Hematopoietic multipotent progenitor cell (in vitro differentiated cells): ENCODE results near the gene PAAF1. TPM values are rescaled to one million over a fixed set of nuclear protein-coding genes. Genes with fewer than 3 reads are reported as not detected.
"Not testable (repeated sequence)": the region's sequence is repeated elsewhere in the genome, so short reads cannot be mapped to it uniquely, and the experiment has no call there.

Source experiments
- DNase-seq, 3 donors: peaks; one replicate each; pipeline ENCODE4 v3.0.0-alpha.2; 2011 to 2015; ENCODE audit warnings: low read depth in 2 of 3, low spot score in 2 of 3
- total RNA-seq: library from RNA; depleted of rRNA; stranded (reverse); fragments of >200 nt; gene quantifications from one replicate; pipeline ENCODE4 v1.2.3, GENCODE V29; 2012

The PAAF1 gene
- total RNA-seq, 1 donor, result 12.1 TPM

DNA sequence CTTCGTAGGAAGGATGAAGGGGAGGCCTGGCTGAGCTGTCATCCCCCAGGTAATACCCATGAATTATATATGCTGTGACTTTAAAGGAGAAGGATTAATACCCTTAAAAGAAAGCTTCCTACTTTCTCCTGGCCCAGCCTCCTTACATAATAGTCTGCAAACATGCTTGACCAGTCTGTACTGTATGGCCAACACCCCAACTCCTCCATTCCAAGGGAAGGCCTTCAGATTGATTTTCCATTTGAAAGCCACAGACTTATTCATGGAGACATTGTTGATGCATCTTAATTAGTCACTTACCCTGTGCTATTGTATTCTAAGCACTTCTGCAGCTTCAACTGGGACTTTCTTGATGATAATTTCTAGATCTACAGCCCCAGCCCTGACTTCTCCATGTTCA, 2.0 kb downstream of the PAAF1 start:
- DNase-seq, result no peak

DNA sequence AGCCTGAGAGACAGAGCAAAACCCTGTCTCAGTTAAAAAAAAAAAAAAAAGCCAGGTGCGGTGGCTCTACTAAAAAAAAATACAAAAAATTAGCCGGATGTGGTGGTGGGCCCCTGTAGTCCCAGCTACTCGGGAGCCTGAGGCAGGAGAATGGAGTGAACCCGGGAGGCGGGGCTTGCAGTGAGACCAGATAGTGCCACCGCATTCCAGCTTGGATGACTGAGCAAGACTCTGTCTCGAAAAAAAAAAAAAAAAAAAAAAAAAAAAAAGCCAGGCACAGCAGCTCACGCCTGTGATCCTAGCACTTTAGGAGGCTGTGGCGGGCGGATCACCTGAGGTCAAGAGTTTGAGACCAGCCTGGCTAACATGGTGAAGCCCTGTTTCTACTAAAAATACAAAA, 3.6 kb downstream of the PAAF1 start:
- not testable (repeated sequence) for DNase-seq

- no peak for DNase-seq
These were observed 7.1 kb downstream of the PAAF1 start for GRCh38 chr11:73883856-73884255.

- DNase-seq, result no peak
These were observed 11.4 kb downstream of the PAAF1 start for GRCh38 chr11:73888244-73888643.

DNA sequence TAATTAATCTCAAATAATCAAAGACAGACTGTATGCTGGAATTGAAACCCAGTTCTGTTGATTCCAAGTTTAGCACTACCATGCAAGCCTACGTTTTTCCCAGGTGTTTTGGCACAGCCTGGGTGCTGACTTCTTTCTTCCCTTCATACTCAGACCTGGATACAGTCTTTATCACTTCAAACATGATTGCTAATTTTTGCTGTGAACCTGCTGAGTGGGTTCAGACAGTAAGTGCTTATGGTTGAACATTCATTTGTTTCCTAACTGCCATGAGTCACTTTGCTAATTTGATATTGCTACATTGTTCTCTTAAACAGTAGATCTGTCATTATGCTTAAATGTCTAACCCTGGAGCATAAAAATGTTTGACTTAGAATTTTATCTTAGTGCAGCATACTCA, 12.2 kb downstream of the PAAF1 start:
- no peak for DNase-seq

- DNase-seq, result no peak
These were observed 12.7 kb downstream of the PAAF1 start for GRCh38 chr11:73889536-73889935.

GRCh38 chr11:73893041-73893440, 16.2 kb downstream of the PAAF1 start:
- DNase-seq, result no peak

GRCh38 chr11:73894725-73895335, 18.0 kb downstream of the PAAF1 start:
- DNase-seq, result no peak

DNA sequence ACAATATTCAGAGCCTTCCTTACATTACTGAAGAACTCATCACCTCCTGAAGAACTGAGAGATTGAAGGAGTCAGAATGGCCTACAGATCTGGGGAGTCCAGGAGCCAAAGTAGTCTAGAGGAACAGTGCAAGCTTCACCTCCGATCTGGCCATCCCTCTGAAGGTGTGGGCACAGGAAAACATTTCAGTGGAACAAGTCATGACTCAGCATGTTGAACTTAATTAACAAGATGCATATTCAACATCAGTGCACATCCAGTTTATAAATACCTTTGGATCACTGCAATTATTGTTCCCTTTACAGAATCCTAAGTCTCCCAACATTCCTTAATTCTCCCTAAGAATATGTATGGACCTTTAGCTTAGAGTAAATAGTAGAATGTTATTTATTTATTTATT, 25.5 kb downstream of the PAAF1 start:
- no peak for DNase-seq

DNA sequence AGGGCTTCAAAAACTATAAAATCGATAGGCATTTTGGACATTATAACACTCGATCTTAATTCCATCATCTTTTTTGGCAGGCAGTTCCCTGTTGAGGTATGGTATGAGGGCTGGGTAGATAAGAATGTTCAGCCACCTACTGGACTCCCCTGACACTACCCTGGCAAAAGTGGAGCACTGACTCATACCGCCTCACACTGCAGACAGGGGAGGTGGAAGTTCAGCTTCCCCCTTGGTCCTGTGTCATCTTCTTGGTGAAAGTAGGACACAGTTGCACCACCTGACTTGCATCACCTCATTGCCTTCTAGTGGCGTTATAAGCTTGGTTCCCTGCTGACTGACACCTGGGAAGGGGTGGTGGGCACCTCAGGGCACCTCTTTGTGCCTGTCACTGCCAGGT, 30.4 kb downstream of the PAAF1 start:
- peak in 2 of 3 donors; percentile 4 to 5 for DNase-seq

GRCh38 chr11:73912026-73912425, 35.2 kb downstream of the PAAF1 start:
- no peak for DNase-seq

DNA sequence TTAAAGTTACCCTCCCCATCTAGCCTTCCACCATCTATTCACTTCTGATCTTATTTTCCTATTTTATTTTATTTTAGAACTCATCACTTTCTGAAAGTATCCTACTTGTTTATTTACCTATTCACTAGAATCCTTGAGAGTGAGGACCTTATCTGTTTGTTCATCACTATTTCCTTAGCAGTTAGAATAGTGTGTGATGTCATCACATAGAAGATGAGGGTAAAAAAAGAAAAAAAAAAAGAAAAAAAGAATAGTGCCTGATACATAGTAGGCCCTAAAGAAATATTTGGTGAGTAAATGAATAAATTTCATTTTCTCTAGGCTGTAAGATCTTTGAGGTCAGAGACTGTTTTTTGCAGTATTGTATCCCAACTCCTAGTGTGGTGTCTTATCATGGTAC, 36.7 kb downstream of the PAAF1 start:
- no peak for DNase-seq

DNA sequence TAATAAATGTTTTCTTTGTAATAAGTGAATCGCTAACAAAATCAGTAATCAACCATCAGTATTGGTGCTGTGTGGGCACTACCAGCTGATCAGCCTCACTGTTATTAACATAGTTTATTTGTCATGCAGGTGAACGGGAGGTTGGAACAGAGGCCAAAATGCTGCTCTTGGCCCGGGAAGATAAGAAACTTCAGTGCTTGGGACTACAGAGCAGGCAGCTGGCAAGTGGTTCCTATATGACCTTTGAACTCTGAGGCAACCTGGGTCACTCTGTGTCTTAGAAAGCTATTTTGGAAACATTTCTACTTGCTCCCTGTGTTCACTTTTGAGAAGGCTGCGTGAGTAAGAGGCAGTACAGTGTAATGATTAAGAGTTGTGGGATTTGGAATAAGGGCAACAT, 37.5 kb downstream of the PAAF1 start:
- no peak for DNase-seq

DNA sequence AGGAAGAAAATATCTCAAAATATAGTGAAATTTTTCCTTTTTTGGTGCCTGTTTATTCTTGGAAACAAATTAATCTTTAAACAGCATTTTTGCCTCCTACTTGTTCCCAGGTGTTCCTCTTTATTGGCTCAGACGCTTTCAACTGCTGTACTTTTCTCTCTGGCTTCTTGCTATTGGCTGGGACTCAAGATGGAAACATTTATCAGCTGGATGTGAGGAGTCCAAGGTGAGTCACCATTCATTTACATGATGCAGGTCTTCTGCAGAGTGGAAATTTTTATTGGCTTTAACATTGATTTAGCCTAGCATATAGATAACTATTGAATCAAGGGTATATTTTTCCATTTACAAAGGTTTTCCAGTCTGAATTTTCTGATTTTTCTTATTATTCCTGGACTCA, 39.6 kb downstream of the PAAF1 start:
- DNase-seq, result no peak

DNA sequence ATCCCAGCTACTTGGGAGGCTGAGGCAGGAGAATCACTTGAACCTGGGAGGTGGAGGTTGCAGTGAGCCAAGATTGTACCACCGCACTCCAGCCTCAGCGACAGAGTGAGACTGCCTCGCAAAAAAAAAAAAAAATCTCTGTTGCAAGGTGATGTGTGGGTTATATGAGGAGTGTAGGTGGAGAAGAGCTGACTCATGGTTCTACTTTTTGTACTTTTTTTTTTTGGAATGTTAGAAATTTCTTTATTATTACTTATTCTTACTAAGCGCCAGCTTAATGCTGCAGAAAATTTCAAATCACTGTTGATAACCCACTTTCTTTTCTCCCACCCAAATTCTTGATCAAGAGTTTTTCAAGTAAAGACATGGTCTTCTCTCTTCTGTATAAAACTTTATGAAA, 44.4 kb downstream of the PAAF1 start:
- DNase-seq, result no peak

- DNase-seq, result no peak
These were observed 52.6 kb downstream of the PAAF1 start for GRCh38 chr11:73929388-73929787.

DNA sequence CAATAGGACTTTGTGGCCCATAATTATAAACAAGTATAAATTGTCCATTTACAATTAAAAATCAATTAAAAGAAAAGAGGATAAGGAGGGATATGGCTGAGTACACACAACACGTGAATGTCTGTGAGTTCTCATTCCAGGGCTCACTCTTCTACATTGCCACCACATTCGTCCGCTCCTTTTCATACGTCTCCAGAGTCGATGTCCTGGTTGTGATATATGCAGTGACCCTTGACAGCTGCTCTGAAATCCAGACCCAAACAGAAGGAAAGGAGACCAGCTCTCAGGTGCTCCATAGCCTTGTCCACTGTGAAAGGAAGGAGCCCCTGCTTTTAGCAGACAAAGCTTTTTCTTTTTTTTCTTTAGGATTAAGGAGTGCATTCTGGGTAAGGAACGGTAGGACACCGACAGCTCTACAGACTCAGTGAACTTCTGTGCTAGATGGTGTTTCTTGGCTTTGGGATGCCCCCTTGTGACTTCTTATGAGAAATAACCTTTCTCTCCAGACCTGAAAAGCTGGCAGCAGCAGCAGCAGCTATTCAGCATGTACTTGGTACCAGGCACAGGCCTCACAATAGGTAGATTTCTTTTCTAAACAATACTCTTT, 54.3 kb downstream of the PAAF1 start:
- DNase-seq, result peak in 2 of 3 donors; percentile 50 to 71

GRCh38 chr11:73931951-73932350, 55.2 kb downstream of the PAAF1 start:
- no peak for DNase-seq

- no peak for DNase-seq
These were observed 56.0 kb downstream of the PAAF1 start for GRCh38 chr11:73932781-73933180.

GRCh38 chr11:73936047-73936446, 59.2 kb downstream of the PAAF1 start:
- not testable (repeated sequence) for DNase-seq

GRCh38 chr11:73939096-73939495, 62.3 kb downstream of the PAAF1 start:
- DNase-seq, result no peak

DNA sequence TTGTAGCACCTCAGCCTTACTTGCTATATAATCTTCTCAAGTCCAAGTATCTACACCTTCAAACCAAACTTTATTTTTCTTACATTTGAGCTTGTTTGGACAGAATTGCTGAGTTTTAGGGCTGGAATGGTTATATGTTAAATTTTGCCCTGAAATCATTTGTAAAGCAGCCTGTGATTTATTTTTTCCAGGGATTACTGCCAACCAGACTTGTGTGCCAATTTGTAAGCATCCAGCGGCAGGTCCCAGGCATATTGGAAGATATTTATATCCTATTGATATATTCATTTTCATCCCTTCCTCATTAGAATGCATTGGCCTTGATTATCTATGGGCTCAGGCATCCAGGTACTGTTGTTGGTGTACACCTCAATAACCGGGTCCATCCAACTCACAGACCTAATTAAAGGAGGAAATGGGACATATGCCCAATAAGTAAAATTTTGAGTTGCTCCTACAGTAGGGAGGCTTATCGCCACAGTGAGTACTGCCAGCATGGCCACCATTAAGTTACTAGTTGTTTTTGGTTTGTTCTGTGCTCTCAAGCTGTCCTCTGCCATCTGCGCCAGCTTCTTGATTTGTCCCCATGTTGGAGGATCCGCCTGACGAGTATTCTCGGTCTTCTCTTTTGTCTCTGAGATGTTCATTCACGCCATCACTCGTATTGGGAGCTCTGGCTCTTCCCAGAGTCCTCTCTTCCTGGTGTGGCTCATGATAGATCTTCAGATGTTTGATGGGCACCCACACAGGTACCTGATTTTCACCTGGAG, 64.2 kb downstream of the PAAF1 start:
- no peak for DNase-seq
